Heart right ventricle (tissue), 16 donors: ENCODE data around the gene TMEM259. TPM values are rescaled to one million over a fixed set of nuclear protein-coding genes. Genes with fewer than 3 reads are reported as not detected.

Experiments
- ATAC-seq, 8 donors: fragments of 200-7000 bp; cut with Tn5 transposase; one replicate each; pipeline ENCODE4 v1.9.1; 2020; ENCODE audit warnings: mild to moderate bottlenecking in 8 of 8, moderate library complexity in 8 of 8, moderate number of reproducible peaks in 1 of 8
- DNase-seq, 2 donors: peaks; one replicate each; pipeline ENCODE4 v3.0.0-alpha.2; 2020
- H3K27ac ChIP-seq, 10 donors: fragments of 200-600 bp; sonication (generic) in 2 of 10; one replicate each; pipeline versions ENCODE4 v1.5.0 to v1.8.0; 2020 to 2022; ENCODE audit warnings: mild to moderate bottlenecking in 3 of 10
- H3K27me3 ChIP-seq, 7 donors: fragments of 200-600 bp; one replicate each; pipeline ENCODE4 v1.8.0; 2021 to 2022; ENCODE audit warnings: mild to moderate bottlenecking in 2 of 7
- H3K36me3 ChIP-seq, 9 donors: fragments of 200-600 bp; sonication (generic) in 1 of 9; one replicate each; pipeline versions ENCODE4 v1.5.0 to v1.8.0; 2020 to 2022; ENCODE audit warnings: mild to moderate bottlenecking in 2 of 9
- H3K4me1 ChIP-seq, 9 donors: fragments of 200-600 bp; sonication (generic) in 1 of 9; one replicate each; pipeline versions ENCODE4 v1.5.0 to v1.8.0; 2020 to 2022; ENCODE audit warnings: mild to moderate bottlenecking in 4 of 9
- H3K4me3 ChIP-seq, 10 donors: fragments of 200-600 bp; sonication (generic) in 2 of 10; one replicate each; pipeline versions ENCODE4 v1.5.0 to v1.8.0; 2020 to 2022; ENCODE audit warnings: mild to moderate bottlenecking in 7 of 10, moderate library complexity in 2 of 10
- H3K9me3 ChIP-seq, 11 donors: fragments of 200-600 bp in 10 of 11; sonication (generic) in 2 of 11; one replicate each; pipeline versions ENCODE4 v1.5.0 to v1.8.0; 2013 to 2022; ENCODE audit warnings: mild to moderate bottlenecking in 2 of 11, control low read depth in 1 of 11, moderate library complexity in 1 of 11
- CTCF ChIP-seq, 9 donors: fragments of 200-600 bp; sonication (generic) in 2 of 9; IDR thresholded peaks; one replicate each; pipeline versions ENCODE4 v1.5.0 to v1.8.0; 2021 to 2022; ENCODE audit warnings: antibody characterized with exemption in 9 of 9, mild to moderate bottlenecking in 5 of 9, moderate library complexity in 1 of 9
- WGBS, 2 donors: extraction: QIAGEN DNeasy Blood & Tissue Kit; methylation state at CpG; one replicate each; pipeline ENCODE4 v1.1.7; 2013; ENCODE audit warnings: inconsistent platforms in 1 of 2; 5-methylcytosine and 5-hydroxymethylcytosine counted together
- intact Hi-C, 10 donors: fragments of 100-400 bp; cut with DNase I; formaldehyde crosslinking; loops; one replicate each; pipeline versions ENCODE4 v1.11.1 to v1.14.2; 2022
- polyA plus RNA-seq, 2 donors: library from polyadenylated mRNA; stranded (reverse); fragments of 200-250 nt; gene quantifications; one replicate each; pipeline ENCODE4 v1.2.3, GENCODE V29; 2013
- total RNA-seq, 10 donors: library from RNA; stranded (reverse); fragmentation: NEBNext Ultra II Directional in 3 of 10; extraction: Animal tissue kit (Norgen Biotek cat#: 25700) in 3 of 10; gene quantifications; one replicate each; pipeline versions ENCODE4 v1.2.1 to v1.2.4, GENCODE V29; 2021 to 2023
- donor health status: Arrhythmogenic right ventricular cardiomyopathy.
- donor health status: ischemic (EF 13 %, LVEDD 7.1; RV severe dilation, severe dysfunction).
- donor health status: healthy with polysubstance abuse.
- donor health status: DM: no; HTN: yes; CAD: no.
- donor health status: DM: no; HTN: no; CAD: no.
- donor health status: ischemic (EF 25% LVEDD 6.9; RV normal size, moderate dysfunction).
- donor health status: ischemic (EF 25% LVEDD 5.7; RV mildly dilated, moderate dysfunction).
- donor health status: healthy.
- donor health status: DM: yes; HTN: yes; CAD: no.
- donor health status: Ischemic cardiomyopathy.
- donor health status: ischemic (EF 35%, LVEDD 5.7; RV mildly dilated, moderate dysfunction).
- donor health status: nonischemic (EF 11% LVEDD 7.7; RV severe dilation, severe dysfunction).
- donor health status: DM: yes; HTN: yes; CAD: no.
- donor health status: PGD.
- donor health status: ischemic (EF 29% LVEDD 5.4; RV normal size, mild dysfunction).
- donor health status: nonischemic (EF 23%, LVEDD 6.1; RV moderate dilation, normal function).

TMEM259 gene
- total and polyA plus RNA-seq, 12 donors, result 94.3 to 289 (median 114) TPM

DNA sequence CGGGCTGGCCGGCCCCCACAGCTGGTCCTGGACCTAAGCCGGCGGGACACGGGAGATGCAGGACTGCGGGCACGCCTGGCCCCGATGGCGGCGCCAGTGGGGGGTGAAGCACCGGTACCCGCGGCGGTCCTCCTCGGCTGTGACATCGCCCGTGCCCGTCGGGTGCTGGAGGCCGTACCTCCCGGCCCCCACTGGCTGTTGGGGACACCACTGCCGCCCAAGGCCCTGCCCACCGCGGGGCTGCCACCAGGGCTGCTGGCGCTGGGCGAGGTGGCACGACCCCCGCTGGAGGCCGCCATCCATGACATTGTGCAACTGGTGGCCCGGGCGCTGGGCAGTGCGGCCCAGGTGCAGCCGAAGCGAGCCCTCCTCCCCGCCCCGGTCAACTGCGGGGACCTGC is 17.6 kb downstream of the TMEM259 start:
- Histone ChIP-seq H3K4me1 (peaks cover 0 to 18% (median 12%) of the 10 kb centered on the region in 9 donors), H3K27ac (no peak overlapping the region), H3K36me3 (peaks cover 0 to under 1% (median 0%) of the 10 kb centered on the region in 9 donors), H3K27me3 (peaks cover 16 to 53% (median 38%) of the 10 kb centered on the region in 7 donors), H3K9me3 (no peaks in the 10 kb centered on the region), H3K4me3 (no peak overlapping the region)
- intact Hi-C loops, result no loop called here
- TF ChIP-seq CTCF (IDR thresholded peaks at IDR 0.05), result no peak
- no peak for DNase-seq
- no peak for ATAC-seq
- 87 to 89% methylated on average over 32 to 37 of the region's 37 CpGs for WGBS, 2 donors

- H3K27me3 ChIP-seq, result peaks cover 16 to 60% (median 45%) of the 10 kb centered on the region in 7 donors
- no peak overlapping the region for H3K27ac ChIP-seq
Observed at GRCh38 chr19:1002600-1002999, 18.3 kb downstream of the TMEM259 start.

GRCh38 chr19:1001538-1002166 is 19.3 kb downstream of the TMEM259 start:
- peaks cover 21 to 70% (median 54%) of the 10 kb centered on the region in 7 donors for H3K27me3 ChIP-seq
- H3K36me3 ChIP-seq, result no peaks in the 10 kb centered on the region
- peaks cover under 1 to 19% (median 13%) of the 10 kb centered on the region in 9 donors for H3K4me1 ChIP-seq
- intact Hi-C loops, result loop anchor here in 1 of 10 donors (1.0 kb wide), 1 partner anchor 80 kb away; no protein-coding TSS in a partner anchor
- ATAC-seq, result peak; percentile 46 to 77 (median 65)
- TF ChIP-seq CTCF (IDR thresholded peaks at IDR 0.05), result peak; percentile 77 to 96 (median 90)
- no peak overlapping the region for H3K27ac ChIP-seq
- H3K4me3 ChIP-seq, result no peak overlapping the region
- no peaks in the 10 kb centered on the region for H3K9me3 ChIP-seq
- WGBS, 2 donors, result 12% methylated on average over 20 of the region's 20 CpGs
- peak in 1 of 2 donors; percentile 68 for DNase-seq

More at GRCh38 chr19:1002600-1002999, 18.3 kb downstream of the TMEM259 start:
- Histone ChIP-seq H3K36me3 (no peaks in the 10 kb centered on the region), H3K4me1 (peaks cover 0 to 18% (median 12%) of the 10 kb centered on the region in 9 donors), H3K9me3 (no peaks in the 10 kb centered on the region), H3K4me3 (no peak overlapping the region)
- ATAC-seq, result no peak
- DNase-seq, result no peak
- intact Hi-C loops, result no loop called here
- TF ChIP-seq CTCF (IDR thresholded peaks at IDR 0.05), result no peak
- WGBS, 2 donors, result 80 to 87% methylated on average over 4 of the region's 4 CpGs

DNA sequence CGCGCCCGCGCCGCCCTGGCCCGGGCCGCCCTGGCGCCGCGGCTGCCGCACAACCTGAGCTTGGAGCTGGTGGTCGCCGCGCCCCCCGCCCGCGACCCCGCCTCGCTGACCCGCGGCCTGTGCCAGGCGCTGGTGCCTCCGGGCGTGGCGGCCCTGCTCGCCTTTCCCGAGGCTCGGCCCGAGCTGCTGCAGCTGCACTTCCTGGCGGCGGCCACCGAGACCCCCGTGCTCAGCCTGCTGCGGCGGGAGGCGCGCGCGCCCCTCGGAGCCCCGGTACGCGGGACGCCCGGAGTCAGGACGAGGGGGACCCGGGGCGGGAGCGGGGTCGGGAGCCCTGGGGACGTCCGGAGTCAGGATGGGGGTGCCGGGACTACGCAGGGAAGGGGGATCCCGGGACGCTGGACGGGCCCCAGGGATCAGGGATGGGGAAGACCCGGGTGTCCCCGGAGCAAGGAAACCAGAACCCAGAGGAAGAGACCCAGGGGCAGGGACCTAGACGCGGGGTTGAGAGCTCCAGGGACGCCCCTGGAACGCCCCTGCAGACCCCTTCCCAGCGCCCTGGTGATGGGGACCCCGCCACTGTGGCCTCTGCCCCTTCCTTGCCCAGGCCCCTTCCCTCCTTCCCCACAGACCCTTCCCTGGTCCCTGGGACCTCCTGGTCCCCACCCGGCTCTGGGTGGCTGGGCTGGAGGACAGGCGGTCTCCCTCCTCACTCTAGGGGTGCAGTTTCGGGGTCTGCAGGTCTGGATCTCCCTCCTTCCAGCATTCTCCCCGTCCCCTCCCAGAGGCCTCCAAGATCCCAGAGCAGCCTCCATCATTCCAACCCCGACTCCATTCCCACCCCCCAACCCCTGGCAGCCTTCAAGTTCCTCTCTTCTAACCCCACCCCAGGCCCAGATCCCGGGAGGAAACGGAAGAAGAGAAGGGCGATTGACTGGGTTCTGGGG is 20.1 kb downstream of the TMEM259 start:
- H3K36me3 ChIP-seq, result no peaks in the 10 kb centered on the region
- H3K27me3 ChIP-seq, result peaks cover 26 to 77% (median 62%) of the 10 kb centered on the region in 7 donors
- peak overlapping the region in 6 of 10 donors; percentile 1 to 34 (median 14) for H3K4me3 ChIP-seq
- ATAC-seq (peak in 1 of 8 donors; percentile 3), DNase-seq (no peak)
- TF ChIP-seq CTCF (IDR thresholded peaks at IDR 0.05), result no peak
- H3K4me1 ChIP-seq, result peaks cover 5 to 27% (median 19%) of the 10 kb centered on the region in 9 donors
- 4 to 7% methylated on average over 56 to 73 of the region's 73 CpGs for WGBS, 2 donors
- no peak overlapping the region for H3K27ac ChIP-seq
- H3K9me3 ChIP-seq, result no peaks in the 10 kb centered on the region
- intact Hi-C loops, result loop anchor here in 1 of 10 donors (1.0 kb wide), 1 partner anchor 80 kb away; no protein-coding TSS in a partner anchor
